Caco-2 (cell line): ENCODE measurements around the gene GPC5. TPM values are rescaled to one million over a fixed set of nuclear protein-coding genes. Genes with fewer than 3 reads are reported as not detected.

Experiments
- BruUV-seq: library from RNA; stranded (reverse); fragments of 400-500 nt; replicated peaks from 2 replicates; lab custom pipeline; 2021; lab: Mats Ljungman, UMichigan
- CTCF ChIA-PET: fragments of 300-600 bp; sonication (Branson Sonifier 250); formaldehyde crosslinking; loops from one replicate; lab custom pipeline; 2022; ENCODE audit warnings: antibody characterized with exemption; lab: Charles Lee
- POLR2A ChIA-PET: fragments of 300-600 bp; sonication (Branson Sonifier 250); formaldehyde crosslinking; loops from one replicate; lab custom pipeline; 2022; ENCODE audit warnings: antibody characterized with exemption; lab: Charles Lee
- DNase-seq, 2 experiments: peaks; one replicate each; pipeline versions ENCODE4 v3.0.0 to v3.0.0-alpha.2; 2020 to 2022
- H3K27me3 ChIP-seq: replicated peaks from 2 replicates; pipeline ENCODE4 v1.6.0; 2011; ENCODE audit warnings: low read length; ENCODE audit not compliant: control insufficient read depth, insufficient read depth
- H3K36me3 ChIP-seq: 2 replicates; pipeline ENCODE4 v1.5.1; 2011; ENCODE audit warnings: low read length; ENCODE audit not compliant: control insufficient read depth, insufficient read depth
- H3K4me1 ChIP-seq: fragments of 250-450 bp; sonication (Bioruptor Pico); 2 replicates; pipeline ENCODE4 v1.5.1; 2020; ENCODE audit warnings: mild to moderate bottlenecking
- H3K4me3 ChIP-seq: 2 replicates; pipeline ENCODE4 v1.5.1; 2011; ENCODE audit warnings: low read depth, mild to moderate bottlenecking, control low read depth, low read length
- H3K9me3 ChIP-seq: fragments of 250-450 bp; sonication (Bioruptor Pico); 2 replicates; pipeline ENCODE4 v1.5.1; 2020; ENCODE audit warnings: mild to moderate bottlenecking, moderate library complexity
- H3K27ac Mint-ChIP-seq: one replicate; pipeline ENCODE4 v1.8.0; 2022; ENCODE audit warnings: mixed read lengths; ENCODE audit not compliant: unreplicated experiment
- H3K27me3 Mint-ChIP-seq: one replicate; pipeline ENCODE4 v1.8.0; 2022; ENCODE audit warnings: mixed read lengths; ENCODE audit not compliant: insufficient read depth, unreplicated experiment
- H3K36me3 Mint-ChIP-seq: one replicate; pipeline ENCODE4 v1.8.0; 2022; ENCODE audit warnings: mild to moderate bottlenecking, mixed read lengths; ENCODE audit not compliant: insufficient read depth, unreplicated experiment
- H3K4me1 Mint-ChIP-seq: one replicate; pipeline ENCODE4 v1.8.0; 2022; ENCODE audit warnings: low read depth, mixed read lengths; ENCODE audit not compliant: unreplicated experiment
- H3K4me3 Mint-ChIP-seq: one replicate; pipeline ENCODE4 v1.8.0; 2022; ENCODE audit warnings: mild to moderate bottlenecking, moderate library complexity, mixed read lengths; ENCODE audit not compliant: unreplicated experiment
- H3K9me3 Mint-ChIP-seq: one replicate; pipeline ENCODE4 v1.8.0; 2022; ENCODE audit warnings: mixed read lengths; ENCODE audit not compliant: unreplicated experiment
- CTCF ChIP-seq, 2 experiments: fragments of 200-600 bp in 1 of 2; IDR thresholded peaks; 1 replicate in 1 of 2; 2 replicates in 1 of 2; pipeline versions ENCODE4 v1.5.1 to v1.8.0; 2011 to 2022; ENCODE audit warnings: antibody characterized with exemption in 1 of 2, control low read depth in 1 of 2, inconsistent platforms in 1 of 2, low read depth in 1 of 2, low read length in 1 of 2, mild to moderate bottlenecking in 1 of 2, moderate library complexity in 1 of 2; ENCODE audit not compliant: insufficient read depth in 1 of 2, severe bottlenecking in 1 of 2, unreplicated experiment in 1 of 2
- intact Hi-C: fragments of 100-400 bp; cut with micrococcal nuclease; formaldehyde crosslinking; loops from one replicate; pipeline ENCODE4 v1.10.0; 2022; ENCODE audit not compliant: unreplicated experiment
- total RNA-seq: library from RNA; stranded (reverse); gene quantifications from 2 replicates; pipeline ENCODE4 v1.2.3, GENCODE V29; 2022

GPC5 gene
- total RNA-seq, 1 experiment from 2014 or later, result 4.1 TPM

DNA sequence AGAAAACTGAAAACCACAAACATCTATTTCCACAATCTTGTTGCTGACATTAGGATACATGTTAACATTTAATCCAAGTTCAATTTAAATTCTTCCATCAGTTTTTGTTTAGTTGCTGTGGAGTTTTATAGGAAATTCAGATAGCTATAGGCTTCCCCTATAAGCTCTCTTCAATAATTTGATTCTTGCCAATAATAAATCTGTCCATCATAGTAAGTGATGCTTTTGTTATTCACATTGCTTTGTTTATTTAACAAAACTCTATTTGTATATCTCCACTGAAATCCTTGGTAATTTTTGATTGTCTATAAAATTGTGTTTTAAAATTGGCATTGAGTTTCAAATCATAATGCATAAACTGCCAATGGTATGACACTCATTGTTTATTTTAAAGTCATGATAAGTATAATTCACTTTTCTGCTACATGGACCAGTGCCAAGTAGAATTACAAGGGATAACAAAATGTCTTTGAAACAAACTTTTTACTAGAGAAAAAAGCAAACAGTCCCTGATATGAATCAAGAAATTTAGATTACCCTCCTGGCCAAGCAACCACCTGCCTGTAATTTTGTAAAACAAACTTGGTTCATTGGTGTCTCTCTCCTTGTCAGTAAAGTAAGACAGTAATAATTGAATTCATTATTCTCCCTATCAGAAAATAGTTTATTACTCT, 1250.9 kb downstream of the GPC5 start:
- no peaks in the 10 kb centered on the region for H3K27me3 ChIP-seq
- no peak overlapping the region for H3K4me3 ChIP-seq
- ChIA-PET POLR2A (no interaction called here), CTCF (no interaction called here)
- intact Hi-C loops, result no loop called here
- no peaks in the 10 kb centered on the region for H3K36me3 Mint-ChIP-seq
- H3K27me3 Mint-ChIP-seq, result no peaks in the 10 kb centered on the region
- no peak overlapping the region for H3K4me3 Mint-ChIP-seq
- DNase-seq, result no peak
- H3K9me3 ChIP-seq, result no peaks in the 10 kb centered on the region
- no peaks in the 10 kb centered on the region for H3K36me3 ChIP-seq
- no TSS peak for BruUV-seq
- TF ChIP-seq CTCF (IDR thresholded peaks at IDR 0.05; ENCODE audit: insufficient read depth in 1 of 2, low read depth in 1 of 2, low read length in 1 of 2, severe bottlenecking in 1 of 2, unreplicated experiment in 1 of 2), result no peak
- H3K9me3 Mint-ChIP-seq, result no peaks in the 10 kb centered on the region
- no peak overlapping the region for H3K27ac Mint-ChIP-seq
- H3K4me1 ChIP-seq, result no peaks in the 10 kb centered on the region
- H3K4me1 Mint-ChIP-seq, result no peaks in the 10 kb centered on the region

DNA sequence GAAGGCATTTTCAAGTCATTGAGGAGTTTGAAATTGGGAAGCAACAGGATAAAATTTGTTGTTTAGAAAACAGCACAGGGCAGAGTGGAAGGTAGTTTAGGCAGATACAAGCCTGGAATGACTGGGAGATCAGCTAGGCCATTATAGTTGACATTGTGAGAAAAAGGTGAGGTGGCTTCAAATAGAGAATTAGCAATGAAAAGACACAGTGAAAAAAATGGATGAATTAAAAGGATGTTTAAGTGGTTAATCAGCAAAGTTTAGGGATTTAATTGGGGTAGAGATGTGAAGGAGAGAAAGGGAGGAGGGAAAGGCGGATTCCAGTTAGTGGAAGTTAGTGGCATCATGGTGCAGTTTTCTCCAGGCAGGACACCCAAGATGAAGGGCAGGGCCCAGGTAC, 1257.7 kb downstream of the GPC5 start:
- no peaks in the 10 kb centered on the region for H3K9me3 Mint-ChIP-seq
- intact Hi-C loops, result no loop called here
- H3K36me3 Mint-ChIP-seq, result no peaks in the 10 kb centered on the region
- no peaks in the 10 kb centered on the region for H3K27me3 ChIP-seq
- H3K36me3 ChIP-seq, result no peaks in the 10 kb centered on the region
- no peak overlapping the region for H3K27ac Mint-ChIP-seq
- H3K4me3 Mint-ChIP-seq, result no peak overlapping the region
- no peak overlapping the region for H3K4me3 ChIP-seq
- no peak for DNase-seq
- no peaks in the 10 kb centered on the region for H3K27me3 Mint-ChIP-seq
- no peak for TF ChIP-seq CTCF (IDR thresholded peaks at IDR 0.05; ENCODE audit: insufficient read depth in 1 of 2, low read depth in 1 of 2, low read length in 1 of 2, severe bottlenecking in 1 of 2, unreplicated experiment in 1 of 2)
- H3K4me1 Mint-ChIP-seq, result no peaks in the 10 kb centered on the region
- no TSS peak for BruUV-seq
- ChIA-PET POLR2A (no interaction called here), CTCF (no interaction called here)
- H3K9me3 ChIP-seq, result no peaks in the 10 kb centered on the region
- no peaks in the 10 kb centered on the region for H3K4me1 ChIP-seq

- ChIA-PET CTCF (no interaction called here), POLR2A (no interaction called here)
- Mint-ChIP-seq H3K27me3 (no peaks in the 10 kb centered on the region), H3K27ac (no peak overlapping the region), H3K4me3 (no peak overlapping the region), H3K9me3 (no peaks in the 10 kb centered on the region), H3K4me1 (no peaks in the 10 kb centered on the region), H3K36me3 (no peaks in the 10 kb centered on the region)
- DNase-seq, result no peak
- H3K4me1 ChIP-seq, result no peaks in the 10 kb centered on the region
- no peak for TF ChIP-seq CTCF (IDR thresholded peaks at IDR 0.05; ENCODE audit: insufficient read depth in 1 of 2, low read depth in 1 of 2, low read length in 1 of 2, severe bottlenecking in 1 of 2, unreplicated experiment in 1 of 2)
- intact Hi-C loops, result no loop called here
- BruUV-seq, result no TSS peak
- no peak overlapping the region for H3K4me3 ChIP-seq
- no peaks in the 10 kb centered on the region for H3K27me3 ChIP-seq
- no peaks in the 10 kb centered on the region for H3K9me3 ChIP-seq
- H3K36me3 ChIP-seq, result no peaks in the 10 kb centered on the region
These were observed 1258.2 kb downstream of the GPC5 start for GRCh38 chr13:92656648-92657047.
